Muscle of arm (tissue), 12 donors: Measurements from ENCODE around the gene LTB4R. TPM values are rescaled to one million over a fixed set of nuclear protein-coding genes. Genes with fewer than 3 reads are reported as not detected.
A peak's percentile ranks its signal among the peaks of the same experiment; 100 is the strongest.

Experiments
- DNase-seq: peaks from one replicate; pipeline ENCODE4 v3.0.0-alpha.2; 2013
- polyA plus RNA-seq, 12 donors: library from polyadenylated mRNA; unstranded; fragments of 120-200 nt; gene quantifications; one replicate each; pipeline ENCODE4 v1.2.1, GENCODE V29; 2013; ENCODE audit not compliant: insufficient read length in 12 of 12

The LTB4R gene
- polyA plus RNA-seq, 12 donors = 2.2 to 15.8 (median 3.2) TPM; not detected in 2

DNA sequence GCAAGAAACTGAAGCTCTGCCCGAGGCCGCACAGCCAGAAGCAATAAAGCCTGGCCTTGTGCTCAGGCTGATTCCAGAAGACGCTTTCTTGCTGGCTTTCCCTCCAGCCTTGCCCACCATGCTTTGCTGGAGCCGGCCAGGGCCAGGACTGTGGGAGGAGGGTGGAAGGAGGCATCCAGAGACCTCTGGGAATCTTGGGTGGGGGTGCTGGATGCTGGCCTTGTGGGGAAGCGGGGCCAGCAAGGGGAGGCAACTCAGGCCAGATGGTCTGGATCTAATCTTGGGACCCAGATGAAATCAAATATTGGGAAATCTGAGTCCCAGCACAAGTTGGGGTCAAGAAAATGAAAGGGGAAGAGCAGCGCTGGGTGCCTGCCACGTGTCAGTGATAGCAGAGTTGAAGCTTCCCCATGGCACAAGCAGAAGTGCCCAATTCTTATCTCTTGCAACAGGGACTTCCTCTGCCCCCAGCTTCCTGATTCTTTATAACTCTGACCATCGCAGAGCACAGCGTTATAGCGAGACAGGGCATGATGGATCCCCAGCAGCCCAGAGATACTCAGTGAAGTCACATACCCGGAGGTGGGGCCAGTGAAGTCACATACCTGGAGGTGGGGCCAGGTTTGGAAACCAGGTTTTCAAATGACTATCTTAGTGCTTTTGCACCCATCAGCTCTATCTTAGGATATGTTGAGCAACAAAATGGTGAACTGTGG lies 33.5 kb upstream of the LTB4R start:
- DNase-seq = no peak

- no peak for DNase-seq
Observed at GRCh38 chr14:24278424-24278823, 32.9 kb upstream of the LTB4R start.

DNA sequence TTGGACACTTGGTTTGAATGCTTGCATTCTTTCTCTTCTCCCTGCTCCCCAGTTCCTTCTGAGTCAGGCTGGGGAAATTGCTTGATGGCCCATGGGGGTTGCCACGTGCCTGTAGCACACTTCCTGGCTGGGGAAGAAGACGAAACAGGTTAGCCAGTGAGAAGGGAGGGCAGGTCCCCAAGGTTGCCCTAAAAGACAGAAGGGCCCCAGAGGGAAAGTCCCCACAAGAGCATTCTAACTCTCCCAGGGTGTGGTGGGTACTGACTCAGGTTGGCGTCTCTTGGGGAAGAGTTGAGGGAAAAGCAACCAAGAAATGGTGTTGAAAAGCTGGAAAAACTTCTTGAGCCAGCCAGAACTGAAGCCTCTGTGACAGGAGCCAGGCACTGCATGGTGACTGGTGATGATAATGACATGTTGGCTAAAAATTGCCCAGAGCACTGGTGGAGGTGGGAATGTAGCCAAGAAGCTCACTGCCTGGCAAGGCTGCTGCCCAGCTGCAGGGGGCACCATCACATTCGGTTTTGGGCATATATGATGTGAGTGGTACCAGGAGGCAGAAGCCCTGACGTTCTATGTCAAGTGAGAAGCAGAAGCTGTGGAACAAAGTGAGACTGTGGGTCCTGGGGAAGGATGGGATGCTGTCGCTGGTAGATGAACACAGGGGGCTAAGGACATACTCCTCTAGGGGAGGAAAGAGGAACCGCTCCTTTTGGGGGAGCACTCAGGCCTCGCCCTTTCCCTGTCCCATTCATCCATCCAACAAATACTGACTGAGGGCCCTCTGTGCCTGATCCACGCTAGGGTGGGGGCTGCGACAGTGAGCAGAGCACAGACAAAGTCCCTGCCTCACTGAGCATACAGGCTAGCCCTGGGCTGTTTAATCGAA lies 31.8 kb upstream of the LTB4R start:
- DNase-seq = no peak

GRCh38 chr14:24280797-24281460 lies 30.4 kb upstream of the LTB4R start:
- no peak for DNase-seq

GRCh38 chr14:24281636-24282035 lies 29.7 kb upstream of the LTB4R start:
- no peak for DNase-seq

DNA sequence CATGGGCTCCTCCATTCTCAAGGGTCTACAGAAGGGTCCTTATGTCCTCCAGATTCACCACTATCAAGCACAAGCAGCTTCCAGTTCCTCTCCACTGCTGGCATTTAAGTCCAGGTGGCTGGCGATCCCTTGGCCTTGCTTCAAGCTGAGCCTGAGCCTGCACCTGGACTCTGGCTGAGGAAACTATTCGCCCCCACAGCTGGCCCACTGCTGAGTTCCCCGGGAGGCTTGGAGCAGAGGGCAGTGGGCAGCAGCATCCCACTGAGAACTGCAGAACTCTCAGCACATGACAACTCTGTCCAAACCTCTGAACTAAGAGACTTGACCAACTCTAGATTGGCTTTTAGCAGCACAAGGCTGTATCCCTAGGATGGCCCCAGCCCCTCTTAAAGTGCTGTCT lies 28.6 kb upstream of the LTB4R start:
- no peak for DNase-seq

- DNase-seq = no peak
Observed at GRCh38 chr14:24283796-24284460, 27.4 kb upstream of the LTB4R start.

DNA sequence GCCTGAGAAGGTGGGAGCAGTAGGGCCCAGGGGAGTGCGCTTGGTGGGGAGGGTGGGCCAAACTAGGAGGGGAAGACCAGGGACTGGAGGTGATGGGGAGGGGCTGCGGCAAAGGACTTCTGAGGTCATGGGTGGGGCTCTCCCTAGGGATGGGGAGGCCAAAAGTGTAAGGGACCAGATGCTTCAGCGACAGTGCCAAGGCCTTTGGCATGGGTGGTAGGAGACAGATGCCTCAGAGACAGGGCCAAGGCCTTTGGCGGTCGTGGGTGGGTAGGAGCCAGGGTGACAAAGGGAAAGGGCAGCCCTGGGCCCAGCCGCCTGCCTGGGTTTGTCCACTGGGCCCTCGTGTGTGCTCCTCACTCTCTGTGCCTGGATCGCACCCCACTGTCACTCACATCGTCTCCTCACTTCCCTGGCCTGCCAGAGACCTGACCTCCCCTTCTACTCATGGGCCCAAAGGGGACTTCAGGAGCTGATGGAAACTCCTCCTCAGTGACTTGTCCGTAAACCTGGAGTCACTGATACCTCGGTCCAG lies 26.7 kb upstream of the LTB4R start:
- no peak for DNase-seq

DNA sequence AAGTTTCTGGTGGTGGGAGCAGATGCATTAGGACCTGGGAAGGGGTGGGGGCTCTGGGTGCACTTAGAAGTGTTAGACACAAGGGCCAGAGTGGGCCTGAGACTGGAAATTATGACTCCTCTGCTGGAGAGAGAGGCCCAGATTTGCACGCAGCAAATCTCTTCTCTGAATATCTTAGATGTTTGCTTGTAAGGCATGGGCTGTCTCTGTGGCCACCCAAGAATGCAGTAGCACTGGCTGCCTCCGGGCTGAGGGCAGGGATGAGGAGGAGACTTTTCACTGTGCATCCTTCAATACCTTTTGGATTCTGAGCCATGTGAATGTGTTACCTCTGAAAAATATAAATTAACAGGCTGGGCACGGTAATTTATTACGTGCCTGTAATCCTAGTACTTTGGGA lies 26.0 kb upstream of the LTB4R start:
- no peak for DNase-seq

DNA sequence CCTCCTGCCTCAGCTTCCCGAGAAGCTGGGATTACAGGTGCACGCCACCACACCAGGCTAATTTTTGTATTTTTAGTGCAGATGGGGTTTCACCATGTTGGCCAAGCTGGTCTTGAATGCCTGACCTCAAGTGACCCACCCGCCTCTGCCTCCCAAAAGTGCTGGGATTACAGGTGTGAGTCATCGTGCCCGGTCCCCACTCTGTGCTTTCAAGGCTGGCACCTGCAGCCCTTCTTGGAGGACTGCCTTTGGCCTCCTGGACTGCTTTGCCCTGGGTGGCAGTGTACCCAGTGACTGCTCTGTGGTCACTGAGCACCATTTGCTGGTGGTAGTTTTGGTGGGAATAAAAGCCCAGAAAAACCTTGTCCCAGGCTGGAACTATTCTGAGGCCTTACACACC lies 24.3 kb upstream of the LTB4R start:
- DNase-seq = no peak

GRCh38 chr14:24289649-24290280 lies 21.5 kb upstream of the LTB4R start:
- DNase-seq = no peak

- DNase-seq = no peak
Observed at GRCh38 chr14:24290746-24291145, 20.6 kb upstream of the LTB4R start.

- no peak for DNase-seq
Observed at GRCh38 chr14:24291446-24292117, 19.7 kb upstream of the LTB4R start.

GRCh38 chr14:24292118-24292807 lies 19.0 kb upstream of the LTB4R start:
- DNase-seq = no peak

DNA sequence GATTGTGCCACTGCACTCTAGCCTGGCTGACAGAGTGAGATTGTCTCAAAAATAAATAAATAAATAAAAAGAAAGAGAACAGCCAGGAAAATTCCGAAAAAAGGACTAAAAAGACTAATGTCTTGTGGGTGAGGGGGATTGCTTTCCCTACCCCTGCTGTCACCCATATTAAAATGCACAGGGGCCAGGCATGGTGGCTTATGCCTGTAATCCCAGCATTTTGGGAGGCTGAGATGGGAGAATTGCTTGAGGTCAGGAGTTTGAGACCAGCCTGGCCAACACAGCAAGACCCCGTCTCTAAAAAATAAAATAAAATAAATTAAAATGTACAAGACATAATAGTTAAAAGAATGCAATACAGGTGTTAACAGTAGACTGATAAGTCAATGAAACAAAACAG lies 17.8 kb upstream of the LTB4R start:
- no peak for DNase-seq

DNA sequence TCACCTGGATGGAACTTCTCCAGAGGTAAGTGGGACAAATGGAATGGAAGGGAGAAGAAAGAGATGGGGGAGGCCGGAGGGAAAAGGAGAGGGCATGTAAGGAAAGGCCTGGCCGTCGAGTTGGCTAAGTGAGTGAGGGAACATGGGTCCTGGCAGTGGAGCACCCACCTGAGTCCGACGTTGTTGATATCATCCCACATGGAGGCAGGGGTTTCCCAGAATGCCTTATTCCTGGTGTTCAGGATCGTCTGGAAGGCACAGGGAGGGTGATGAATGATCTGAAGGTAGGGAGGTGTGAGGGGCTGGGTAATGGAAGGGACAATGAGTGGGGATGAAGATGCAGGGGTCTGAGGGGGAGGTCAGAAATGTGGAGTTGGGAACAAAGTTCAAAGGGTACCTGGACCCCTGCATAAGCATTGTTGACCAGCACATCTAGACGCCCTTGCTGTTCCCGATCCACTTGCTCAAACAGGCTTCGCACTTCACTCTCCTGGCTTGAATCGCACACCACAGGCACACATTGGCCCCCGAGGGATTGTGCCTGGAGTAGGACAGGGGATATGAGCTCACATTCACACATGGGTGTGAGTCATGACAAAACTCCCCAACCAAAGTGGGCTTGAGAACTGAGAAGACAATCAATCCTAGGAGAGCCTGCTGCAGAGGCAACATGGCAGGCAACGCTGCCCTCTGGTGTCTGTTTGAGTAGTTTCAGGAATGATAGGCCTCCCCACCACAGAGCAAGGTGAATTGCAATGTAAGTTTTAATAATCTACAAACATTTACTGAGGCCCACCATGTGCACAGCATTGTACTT lies 14.8 kb upstream of the LTB4R start:
- DNase-seq = peak; percentile 64

DNA sequence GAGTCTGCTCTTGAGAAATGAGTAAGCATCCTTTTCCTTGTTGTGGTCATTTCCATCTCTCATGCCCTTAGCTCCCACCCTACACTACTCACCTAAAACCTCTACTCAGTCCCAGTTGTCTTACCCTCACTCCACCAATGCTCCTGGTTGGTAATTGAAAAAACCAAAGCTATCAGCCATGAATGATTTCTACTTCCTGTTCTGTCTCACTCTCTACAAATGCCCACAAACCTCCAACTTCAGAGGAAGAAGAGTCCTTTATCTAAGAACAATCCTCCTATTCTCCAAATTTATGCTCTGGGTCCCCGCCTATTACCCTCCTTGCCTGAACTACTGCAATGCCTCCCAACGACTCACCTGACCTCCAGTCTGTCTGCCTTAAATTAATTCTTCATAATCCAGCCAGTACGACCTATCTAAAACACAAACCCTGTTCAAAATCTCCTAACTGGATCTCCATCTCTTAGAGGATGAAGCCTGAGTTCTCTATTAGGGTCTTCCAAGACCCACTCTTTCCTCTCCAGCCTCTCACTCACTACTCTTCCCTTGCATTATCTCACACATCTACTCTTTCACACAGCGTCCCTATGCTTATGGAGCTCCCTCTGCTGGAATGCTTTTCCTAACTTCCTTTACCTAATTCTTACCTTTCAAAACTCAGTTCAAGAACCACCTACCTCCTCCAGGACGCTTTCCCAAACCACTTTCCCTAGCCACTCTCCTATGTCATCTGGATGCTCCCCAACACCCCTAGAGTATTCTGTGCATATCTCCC lies 13.9 kb upstream of the LTB4R start:
- no peak for DNase-seq

GRCh38 chr14:24298892-24299254 lies 12.4 kb upstream of the LTB4R start:
- no peak for DNase-seq
